DOHH2 (cell line): Measurements from ENCODE around the gene ZDHHC16.

ENCODE experiments used
- EZH2phosphoT487 ChIP-seq: fragments of 200-600 bp; sonication (generic); IDR thresholded peaks from 2 replicates; pipeline ENCODE4 v1.6.1; 2017; ENCODE audit warnings: borderline replicate concordance, mild to moderate bottlenecking, antibody characterized with exemption, low read length, moderate library complexity, mixed read lengths
- TF ChIP-seq, protein P1 (sequence below): fragments of 200-600 bp; sonication (generic); IDR thresholded peaks from one replicate; pipeline ENCODE4 v1.5.1; 2014; ENCODE audit warnings: antibody characterized with exemption, mild to moderate bottlenecking, low read depth, low read length; ENCODE audit not compliant: poor library complexity, severe bottlenecking

DNA sequence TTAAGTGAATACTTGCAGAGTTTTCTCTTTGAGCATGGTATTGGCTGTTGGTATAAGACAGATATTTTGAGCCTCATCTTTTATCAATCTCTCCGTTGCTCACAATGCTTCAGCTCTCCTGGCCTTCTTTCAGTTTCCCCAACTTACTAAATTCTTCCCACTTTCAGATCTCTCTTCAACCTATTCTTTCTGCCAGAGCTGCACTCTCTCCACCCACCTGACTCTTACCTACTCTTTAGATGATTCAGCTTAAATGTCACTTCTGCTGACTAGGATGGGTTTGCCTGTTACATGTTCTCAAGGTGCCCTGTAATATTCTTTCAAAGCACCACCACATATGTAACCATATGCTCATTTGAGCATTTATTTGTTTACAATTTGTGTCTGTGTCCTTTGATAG, 1.8 kb upstream of the ZDHHC16 start:
- TF ChIP-seq, protein P1, sequence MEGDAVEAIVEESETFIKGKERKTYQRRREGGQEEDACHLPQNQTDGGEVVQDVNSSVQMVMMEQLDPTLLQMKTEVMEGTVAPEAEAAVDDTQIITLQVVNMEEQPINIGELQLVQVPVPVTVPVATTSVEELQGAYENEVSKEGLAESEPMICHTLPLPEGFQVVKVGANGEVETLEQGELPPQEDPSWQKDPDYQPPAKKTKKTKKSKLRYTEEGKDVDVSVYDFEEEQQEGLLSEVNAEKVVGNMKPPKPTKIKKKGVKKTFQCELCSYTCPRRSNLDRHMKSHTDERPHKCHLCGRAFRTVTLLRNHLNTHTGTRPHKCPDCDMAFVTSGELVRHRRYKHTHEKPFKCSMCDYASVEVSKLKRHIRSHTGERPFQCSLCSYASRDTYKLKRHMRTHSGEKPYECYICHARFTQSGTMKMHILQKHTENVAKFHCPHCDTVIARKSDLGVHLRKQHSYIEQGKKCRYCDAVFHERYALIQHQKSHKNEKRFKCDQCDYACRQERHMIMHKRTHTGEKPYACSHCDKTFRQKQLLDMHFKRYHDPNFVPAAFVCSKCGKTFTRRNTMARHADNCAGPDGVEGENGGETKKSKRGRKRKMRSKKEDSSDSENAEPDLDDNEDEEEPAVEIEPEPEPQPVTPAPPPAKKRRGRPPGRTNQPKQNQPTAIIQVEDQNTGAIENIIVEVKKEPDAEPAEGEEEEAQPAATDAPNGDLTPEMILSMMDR = no peak
- no peak for TF ChIP-seq EZH2phosphoT487
